Ramos (cell line): Measurements from ENCODE around the gene NLGN4X.
"Not testable (repeated sequence)": the region's sequence is repeated elsewhere in the genome, so short reads cannot be mapped to it uniquely, and the experiment has no call there.

Experiments used
- in situ Hi-C: fragments of 300-500 bp; cut with MboI; formaldehyde crosslinking; loops from one replicate; pipeline ENCODE4 v1.14.3; 2022; ENCODE audit warnings: low sequenced_read_pairs; ENCODE audit not compliant: unreplicated experiment

Gene NLGN4X

GRCh38 chrX:5907207-5907606 is 321.5 kb downstream of the NLGN4X start:
- in situ Hi-C loops = no loop called here

- in situ Hi-C loops = not testable (repeated sequence)
Observed at GRCh38 chrX:5903586-5904190, 325.0 kb downstream of the NLGN4X start.

DNA sequence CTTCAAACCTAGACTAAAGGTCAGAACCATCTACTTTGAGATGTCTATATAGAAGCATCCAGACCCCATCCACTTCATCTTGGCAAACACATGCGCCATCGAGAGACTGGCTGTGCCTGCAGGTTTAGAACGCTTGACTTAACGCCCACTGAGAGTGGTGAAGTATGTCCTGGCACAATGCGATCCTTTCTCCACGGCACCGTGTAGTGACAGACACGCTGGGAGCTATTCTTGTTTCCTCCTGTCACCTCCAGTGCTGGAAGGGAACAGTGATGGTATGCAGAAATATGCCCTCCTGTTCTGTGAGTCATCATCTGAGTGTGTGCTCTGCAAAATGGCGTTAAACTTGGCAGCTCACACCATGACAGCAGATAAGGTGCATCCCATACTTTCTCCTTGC is 330.2 kb downstream of the NLGN4X start:
- in situ Hi-C loops = no loop called here

GRCh38 chrX:5891378-5891777 is 337.3 kb downstream of the NLGN4X start:
- in situ Hi-C loops = no loop called here

- in situ Hi-C loops = no loop called here
Observed at GRCh38 chrX:5876984-5877596, 351.6 kb downstream of the NLGN4X start.

- in situ Hi-C loops = no loop called here
Observed at GRCh38 chrX:5870238-5870637, 358.4 kb downstream of the NLGN4X start.

GRCh38 chrX:5869786-5870185 is 358.9 kb downstream of the NLGN4X start:
- in situ Hi-C loops = no loop called here

DNA sequence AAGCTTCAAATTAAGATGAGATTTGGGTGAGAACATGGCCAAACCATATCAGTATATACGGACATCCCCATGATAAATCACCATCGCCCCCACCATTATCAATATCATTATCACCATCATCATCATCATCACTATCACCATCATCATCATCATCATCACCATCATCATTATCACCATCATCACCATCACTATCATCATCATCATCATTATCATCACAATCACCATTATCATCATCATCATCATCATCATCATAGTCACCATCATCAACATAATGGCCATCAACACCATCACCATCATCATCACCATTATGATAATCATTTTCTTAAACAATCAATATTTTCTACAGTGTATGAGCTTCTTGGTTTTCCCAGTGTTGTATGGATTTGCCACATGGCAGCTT is 360.9 kb downstream of the NLGN4X start:
- in situ Hi-C loops = no loop called here

DNA sequence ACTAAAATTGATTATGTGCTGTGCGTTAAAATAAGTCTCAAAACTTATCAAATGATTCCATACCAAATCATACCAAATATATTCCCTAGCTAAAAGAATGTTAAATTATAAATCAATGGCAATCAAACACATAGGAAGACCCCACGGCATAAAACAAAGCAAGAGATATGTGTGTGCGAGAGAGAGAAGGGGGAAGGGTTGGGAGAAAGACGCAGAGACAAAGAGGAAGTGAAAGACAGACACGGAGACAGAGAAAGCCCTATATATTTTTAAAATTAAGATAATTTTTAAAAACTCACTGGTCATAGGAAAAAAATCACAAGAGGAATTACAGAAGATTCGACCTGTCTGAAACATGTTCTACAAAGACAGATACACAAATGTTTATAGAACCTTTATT is 371.4 kb downstream of the NLGN4X start:
- in situ Hi-C loops = no loop called here

DNA sequence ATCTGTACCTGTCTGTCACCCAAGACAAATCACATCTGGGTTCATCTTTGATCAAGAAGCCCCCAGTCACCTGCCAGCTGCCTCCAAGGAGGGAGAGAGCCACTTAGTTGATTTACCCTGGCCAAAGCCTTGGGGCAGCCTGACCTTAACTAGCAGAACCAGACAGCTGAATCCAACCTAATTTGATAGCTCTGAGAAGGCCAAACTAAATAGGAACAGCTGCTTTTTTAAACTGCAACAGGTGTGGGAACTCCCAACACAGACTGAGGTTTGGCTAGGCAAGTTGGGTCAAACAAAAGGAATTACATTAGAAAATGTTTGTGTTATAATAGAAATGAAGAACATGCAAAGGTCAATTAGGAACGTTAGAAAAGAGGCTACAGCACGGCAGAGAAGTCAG is 375.7 kb downstream of the NLGN4X start:
- in situ Hi-C loops = no loop called here

DNA sequence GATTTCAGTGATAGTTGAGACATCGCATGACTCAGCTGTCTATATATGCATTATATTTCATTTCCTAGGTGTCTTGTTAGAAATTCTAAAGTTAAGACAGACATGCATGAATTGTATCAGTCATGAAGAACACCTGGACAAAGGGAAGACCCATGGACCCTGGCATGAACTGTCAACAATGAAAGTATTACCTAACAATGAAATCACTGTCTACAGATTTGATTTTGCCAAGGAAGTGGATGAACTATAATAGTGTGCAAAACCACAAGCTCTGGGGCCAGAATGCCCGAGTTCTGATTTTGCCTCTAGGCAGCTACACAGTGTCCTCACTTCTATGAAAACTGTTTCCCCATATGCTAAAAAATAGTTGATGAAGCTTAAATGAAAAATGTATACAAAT is 386.1 kb downstream of the NLGN4X start:
- in situ Hi-C loops = no loop called here
